ENCODE data around the gene MIB1.
"Not testable (repeated sequence)": the region's sequence is repeated elsewhere in the genome, so short reads cannot be mapped to it uniquely, and the experiment has no call there.

MIB1 gene

DNA sequence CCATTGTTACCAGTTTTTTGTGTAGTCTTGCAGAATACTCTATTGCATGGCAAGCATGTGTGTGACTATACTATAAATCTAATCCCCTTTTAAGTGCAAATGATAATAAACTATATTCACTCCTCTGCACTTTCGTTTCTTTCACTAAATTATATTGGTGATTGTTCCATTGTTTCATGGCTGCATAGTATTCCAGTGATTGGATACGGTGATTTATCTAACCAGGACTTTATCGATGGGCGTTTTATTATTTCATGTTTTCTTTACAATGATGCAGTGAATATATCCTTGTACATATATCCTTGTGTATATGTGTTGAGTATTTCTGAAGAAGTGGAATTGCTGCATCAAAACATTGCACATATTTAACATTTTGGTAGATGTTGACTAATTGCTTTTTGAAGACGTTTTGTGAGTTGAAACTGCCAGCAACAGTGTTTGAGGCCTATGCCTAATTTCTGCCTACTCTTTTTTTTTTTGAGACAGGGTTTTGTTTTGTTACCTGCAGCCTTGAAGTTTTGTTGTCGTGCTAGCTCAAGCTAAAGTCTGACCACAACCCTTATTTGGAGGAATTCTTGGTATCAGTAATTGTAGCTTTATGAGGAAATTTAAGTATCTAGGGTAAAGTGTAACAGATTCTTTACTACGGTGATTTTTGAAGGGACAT, 2.7 kb downstream of the MIB1 start:
- DNase-seq, result no peak

DNA sequence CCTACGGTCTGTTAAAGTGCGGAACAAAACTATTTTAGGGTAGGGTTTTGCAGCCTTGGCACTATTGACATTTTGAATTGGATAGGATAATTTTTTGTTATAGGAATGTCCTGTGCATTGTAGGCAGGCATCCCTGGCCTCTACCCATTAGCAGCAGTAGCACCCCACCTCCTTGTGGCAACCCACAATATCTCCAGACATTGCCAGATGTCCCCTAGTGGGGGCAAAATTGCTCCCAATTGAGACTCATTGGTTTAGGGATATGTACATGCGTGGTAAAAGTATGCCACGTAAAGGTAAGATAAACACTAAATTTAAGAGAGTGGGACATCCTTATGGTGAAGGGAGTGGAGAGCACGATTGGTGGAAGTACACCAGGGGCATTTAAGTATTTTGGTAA, 4.6 kb downstream of the MIB1 start:
- DNase-seq, result no peak

DNA sequence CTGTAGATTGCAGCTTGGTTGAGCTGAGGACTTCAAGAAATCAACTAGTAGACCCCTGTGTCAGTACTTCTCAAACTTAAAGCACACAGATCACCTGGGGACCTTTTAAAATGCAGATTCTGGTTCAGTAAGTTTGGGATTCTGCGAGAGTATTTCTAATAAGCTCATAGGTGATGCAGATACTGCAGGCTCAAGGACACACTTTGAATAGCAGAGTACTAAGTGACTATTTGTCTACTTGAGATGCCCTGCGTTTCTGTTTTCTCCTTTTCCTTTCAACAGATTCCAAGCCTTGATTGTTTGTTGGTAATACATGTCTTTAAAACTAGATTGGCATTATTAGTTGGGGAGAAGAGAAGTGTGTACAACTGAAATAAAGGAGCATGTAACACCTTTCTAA, 6.7 kb downstream of the MIB1 start:
- no peak for DNase-seq

DNA sequence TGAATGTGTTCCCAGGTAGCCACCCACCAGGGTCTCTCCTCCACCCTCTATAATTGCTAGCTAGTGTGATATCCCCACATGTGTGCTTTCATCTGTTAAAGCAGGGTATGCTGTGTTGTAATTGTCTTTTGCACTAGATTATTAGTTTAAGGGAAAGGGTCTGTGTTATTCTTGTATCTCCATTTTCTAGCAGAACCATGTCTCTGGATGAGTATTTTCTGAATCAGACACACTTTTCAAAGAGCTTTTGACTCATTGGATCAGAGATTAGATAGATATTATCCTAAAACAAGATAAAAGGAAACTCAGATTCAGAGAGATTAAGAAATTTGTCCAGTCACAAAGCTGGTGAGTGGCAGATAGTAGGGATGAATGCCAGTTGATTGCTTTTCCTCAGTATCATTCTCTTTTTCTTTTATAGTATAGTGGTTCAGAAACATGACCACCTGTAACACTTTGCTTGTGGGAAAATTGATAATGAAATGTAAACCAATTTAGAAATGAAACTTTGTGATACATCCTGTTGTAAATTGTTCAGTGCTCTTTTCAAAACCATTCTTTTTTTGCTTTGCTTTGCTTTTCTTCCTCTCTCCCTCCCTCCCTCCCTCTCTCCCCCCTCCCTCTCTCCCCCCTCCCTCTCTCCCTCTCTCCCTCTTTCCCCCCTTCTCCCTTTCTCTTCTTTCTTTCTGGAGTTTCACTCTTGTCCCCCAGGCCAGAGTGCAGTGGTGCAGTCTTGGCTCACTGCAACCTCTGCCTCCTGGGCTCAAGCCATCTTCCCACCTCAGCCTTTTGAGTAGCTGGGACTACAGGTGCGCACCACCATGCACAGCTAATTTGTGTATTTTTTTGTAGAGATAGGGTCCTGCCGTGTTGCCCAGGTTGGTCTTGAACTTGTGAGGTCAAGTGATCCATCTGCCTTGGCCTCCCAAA, 7.4 kb downstream of the MIB1 start:
- no peak for DNase-seq

DNA sequence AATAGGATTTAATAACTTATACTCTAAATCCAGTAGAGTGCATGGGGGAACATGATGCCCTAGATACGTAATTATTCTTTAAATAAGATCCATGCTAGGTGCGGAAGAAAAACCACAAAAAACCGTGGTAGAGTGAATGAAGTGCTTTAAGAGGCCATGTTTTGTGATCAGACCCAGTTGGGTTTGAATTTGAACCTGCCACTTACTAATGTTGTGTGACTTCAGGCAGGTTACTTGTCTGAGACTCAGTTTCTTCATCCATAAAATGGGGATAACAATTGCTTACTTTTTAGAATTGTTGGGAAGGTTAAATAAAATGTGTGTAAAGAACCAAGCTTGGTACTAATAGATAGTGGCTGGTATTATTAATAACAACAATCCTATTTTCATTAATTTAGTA, 17.2 kb downstream of the MIB1 start:
- DNase-seq, result no peak

DNA sequence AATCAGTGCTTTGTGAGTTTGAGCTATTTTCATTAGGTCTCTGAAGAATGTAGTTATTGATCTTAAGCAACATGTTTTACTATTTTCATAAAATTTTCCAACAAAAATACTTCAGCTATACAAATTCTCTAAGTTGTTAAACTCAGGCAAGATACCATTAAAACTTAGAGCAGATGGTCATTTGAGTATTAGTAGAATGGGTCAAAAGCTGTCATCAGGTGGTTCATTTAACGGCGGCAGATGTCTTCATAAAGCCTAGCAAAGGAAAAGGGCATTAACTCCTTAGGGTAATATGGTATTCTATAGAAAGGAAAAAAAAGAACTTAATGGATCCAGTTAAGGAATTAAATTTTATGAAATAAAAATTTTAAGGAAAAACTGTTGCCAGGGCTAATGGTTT, 19.2 kb downstream of the MIB1 start:
- DNase-seq, result no peak

DNA sequence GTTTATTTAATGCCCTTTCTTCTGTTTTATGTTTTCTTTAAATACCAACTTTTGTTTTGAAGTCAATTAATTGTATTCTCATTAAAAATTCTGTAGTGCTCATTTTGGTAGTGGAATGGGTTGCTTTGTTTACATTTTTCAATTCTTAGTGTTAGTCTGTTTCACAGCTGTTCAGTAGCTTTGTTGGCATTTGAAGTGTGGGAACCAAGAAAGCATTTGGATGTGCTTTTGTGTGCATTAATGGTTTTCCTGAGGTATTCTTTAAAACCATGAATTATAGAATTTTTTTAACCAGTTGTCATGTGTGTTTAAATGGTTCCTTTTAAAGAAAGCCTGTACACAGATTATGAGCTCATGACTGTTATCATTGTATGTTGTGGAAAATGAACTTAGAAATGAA, 19.7 kb downstream of the MIB1 start:
- peak; percentile 45 for DNase-seq

DNA sequence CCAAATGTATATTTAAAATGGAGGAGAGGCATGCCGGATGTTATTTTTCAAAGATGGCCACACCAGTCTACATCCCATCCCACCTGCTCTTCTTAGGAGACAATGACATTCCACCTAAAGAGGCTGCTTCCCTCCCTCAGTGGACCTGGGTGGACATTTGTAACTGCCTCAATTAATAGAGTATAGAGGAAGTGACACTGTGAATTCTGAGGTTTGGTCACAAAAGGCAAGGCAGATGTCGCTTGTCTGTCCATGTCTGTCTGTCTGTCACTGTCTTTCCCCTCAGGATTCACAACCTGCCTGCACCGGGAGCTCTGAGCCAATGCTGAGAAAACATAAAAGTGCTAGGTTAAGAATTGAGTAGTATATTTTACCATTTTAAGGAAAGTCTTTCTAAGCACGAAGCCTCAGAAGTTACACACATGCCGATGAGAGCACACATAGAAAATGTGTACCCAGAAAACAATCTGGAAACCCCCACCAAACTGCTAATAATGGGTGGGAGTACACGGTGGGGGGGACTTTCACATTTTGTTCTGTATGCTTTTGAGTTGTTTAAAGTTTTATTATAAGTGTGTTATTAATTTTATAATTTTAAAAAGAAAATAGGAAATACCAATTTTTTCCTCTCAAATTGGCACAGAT, 21.0 kb downstream of the MIB1 start:
- DNase-seq, result no peak

DNA sequence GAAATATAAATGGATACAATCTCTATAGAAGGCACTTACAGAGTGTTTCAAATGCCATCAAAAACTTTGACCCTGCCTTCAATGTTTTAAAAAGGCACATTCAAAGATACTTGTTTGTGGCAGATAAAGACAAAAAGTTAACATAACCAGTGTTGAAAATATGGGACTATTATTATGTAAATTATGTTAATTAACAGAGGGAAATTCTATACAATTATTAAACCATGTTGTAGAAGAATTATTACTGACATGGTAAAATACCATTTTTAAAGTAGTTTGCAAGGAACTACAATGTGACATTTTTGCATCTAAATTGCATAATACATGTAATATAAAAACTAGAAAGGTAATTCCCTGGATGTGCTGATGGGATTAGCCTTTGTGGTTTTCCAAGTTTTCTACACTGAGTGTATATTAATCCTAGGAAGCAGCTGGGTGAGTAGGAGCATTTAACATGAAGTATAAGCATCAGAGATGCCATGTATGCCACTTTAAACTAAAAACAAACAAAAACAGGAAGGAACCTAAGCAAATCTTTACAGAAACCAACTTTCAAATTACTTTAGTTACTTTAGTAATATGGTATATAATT, 21.7 kb downstream of the MIB1 start:
- no peak for DNase-seq

DNA sequence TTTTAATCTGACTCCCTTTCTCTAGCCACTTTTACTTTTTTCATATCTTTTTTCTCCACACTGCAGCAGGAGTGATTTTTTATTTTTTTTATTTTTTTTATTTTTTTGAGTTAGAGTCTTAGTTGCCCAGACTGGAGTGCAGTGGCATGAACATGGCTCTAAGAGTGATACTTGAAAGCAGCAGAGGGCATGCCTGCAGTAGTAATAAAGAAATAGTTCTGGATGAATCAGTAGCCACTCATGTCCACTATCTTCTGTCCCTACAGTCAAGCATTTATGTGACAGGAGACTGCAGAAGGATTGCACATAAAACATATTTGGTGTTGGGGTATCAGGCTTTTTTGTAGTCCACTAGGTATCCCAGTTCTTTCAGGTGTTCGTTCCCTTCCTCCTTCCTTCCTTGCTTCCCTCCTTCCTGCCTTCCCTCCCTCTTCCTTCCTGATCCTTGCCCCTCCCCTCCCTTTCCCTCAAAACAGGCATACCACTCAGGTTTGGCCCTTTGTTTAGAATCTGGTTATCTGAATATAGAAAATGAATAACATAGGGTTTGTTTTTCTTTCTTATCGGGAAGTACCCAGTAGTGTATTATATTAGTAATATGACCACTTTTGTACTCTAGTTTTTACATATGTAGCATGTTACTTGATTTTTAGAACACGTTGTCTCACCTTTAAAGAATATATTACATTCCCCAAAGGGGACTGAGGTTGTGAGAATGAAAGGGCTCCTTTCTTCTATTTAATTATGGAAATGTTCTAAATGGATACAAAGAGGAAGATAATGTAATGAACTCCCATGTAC, 23.5 kb downstream of the MIB1 start:
- DNase-seq, result no peak

DNA sequence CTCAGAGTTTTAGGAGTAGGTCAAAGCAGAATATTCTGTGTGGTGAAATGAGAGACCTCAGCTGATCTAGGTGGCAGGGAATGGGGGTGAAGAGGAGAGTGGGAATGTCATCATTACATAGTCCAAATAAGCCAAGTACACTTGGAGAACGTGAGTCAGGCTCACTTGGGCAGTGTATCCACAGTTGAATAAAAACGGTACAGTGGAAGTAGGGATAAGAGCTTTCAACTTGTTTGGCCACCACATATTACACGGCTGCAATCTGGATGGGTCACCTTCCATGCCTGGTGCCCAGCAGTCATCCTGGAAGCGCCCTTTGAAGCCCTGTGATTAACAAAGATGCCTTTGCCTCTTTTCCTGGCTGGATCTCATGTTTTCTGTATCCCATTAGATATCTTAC, 28.6 kb downstream of the MIB1 start:
- no peak for DNase-seq

DNA sequence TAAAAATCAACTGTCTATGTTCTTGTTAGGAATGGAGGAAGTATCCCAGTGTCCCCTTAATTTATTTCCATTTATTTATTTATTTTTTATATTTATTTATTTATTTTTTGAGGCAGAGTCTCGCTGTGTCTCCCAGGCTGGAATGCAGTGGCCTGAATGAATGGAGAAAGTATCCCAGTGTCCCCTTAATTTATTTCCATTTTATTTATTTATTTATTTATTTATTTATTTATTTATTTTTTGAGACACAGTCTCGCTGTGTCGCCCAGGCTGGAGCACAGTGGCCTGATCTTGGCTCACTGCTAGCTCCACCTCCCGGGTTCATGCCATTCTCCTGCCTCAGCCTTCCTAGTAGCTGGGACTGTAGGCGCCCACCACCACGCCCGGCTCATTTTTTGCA, 34.1 kb downstream of the MIB1 start:
- DNase-seq, result no peak

DNA sequence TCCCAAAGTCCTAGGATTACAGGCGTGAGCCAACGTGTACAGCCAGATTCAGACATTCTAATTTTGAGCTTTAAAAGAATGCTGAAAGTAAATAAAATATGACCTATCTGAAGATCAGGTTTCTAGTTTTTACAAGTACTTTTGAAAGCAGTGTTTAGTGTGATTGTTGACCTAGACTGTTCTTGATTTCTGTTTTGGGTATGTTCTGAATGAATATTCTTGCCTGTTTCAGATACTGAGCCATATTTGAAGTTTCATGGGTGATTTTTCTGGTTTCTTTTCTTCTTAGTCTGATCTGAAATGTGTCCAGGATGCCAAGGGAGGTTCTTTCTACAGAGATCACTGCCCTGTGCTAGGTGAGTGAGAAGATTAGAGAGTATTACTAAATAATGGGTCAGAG, 37.2 kb downstream of the MIB1 start:
- DNase-seq, result no peak

DNA sequence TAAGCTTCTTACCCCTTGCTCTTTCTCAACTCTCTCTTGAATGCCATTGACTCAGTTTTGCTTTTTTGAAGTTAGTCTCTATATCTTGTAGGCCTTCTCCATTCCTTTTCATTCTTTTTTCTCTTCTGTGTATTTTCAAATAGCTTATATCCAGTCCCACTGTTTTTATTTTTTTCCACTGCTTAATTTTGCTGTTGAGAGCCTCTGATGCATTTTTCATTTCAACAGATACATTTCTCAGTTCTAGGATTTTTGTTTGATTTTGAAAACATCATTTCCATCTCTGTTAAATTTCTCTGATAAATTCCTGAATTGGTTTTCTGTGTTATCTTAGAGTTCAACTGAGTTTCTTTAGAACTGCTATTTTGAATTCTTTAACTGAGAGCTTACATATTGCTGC, 45.9 kb downstream of the MIB1 start:
- DNase-seq, result no peak

DNA sequence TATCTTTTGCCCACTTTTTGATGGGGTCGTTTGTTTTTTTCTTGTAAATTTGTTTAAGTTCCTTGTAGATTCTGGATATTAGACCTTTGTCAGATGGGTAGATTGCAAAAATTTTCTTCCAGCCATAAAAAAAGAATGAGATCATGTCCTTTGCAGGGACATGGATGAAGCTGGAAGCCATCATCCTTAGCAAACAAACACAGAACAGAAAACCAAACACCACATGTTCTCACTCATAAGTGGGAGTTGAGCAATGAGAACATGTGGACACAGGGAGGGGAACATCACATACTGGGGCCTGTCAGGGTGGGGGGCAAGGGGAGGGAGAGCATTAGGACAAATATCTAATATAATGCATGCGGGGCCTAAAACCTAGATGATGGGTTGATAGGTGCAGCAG, 55.5 kb downstream of the MIB1 start:
- not testable (repeated sequence) for DNase-seq

DNA sequence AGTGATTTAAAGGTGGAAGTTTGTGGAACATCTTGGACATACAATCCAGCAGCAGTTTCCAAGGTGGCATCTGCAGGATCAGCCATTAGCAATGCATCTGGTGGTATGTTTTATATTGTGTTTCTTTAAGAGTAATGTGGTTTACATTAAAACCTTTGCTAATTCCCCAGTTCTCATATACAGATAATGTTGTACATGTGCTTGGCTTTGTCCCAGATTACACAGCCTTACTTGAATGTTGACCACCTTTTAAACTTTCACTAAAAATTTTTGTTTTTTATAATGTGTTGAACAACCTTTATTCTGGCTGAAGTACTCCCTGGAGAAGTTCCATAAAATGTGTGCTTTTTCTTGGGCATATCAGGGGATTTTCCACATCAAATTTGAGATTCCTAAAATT, 57.5 kb downstream of the MIB1 start:
- DNase-seq, result no peak

DNA sequence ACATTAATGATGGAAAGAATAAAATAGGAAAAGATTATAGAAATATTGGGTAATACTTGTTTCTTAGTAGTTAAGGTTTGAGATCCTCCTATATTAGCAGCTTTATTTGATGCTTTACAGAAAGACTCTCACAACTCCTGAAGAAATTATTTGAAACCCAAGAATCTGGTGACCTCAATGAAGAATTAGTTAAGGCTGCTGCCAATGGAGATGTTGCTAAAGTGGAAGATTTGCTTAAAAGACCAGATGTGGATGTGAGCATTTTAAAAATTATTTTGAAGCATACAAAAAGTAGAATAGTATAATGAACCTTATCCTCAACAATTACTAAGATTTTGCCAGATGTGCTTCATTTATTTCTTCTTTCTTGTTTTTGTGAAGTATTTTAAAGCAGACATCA, 59.1 kb downstream of the MIB1 start:
- no peak for DNase-seq

DNA sequence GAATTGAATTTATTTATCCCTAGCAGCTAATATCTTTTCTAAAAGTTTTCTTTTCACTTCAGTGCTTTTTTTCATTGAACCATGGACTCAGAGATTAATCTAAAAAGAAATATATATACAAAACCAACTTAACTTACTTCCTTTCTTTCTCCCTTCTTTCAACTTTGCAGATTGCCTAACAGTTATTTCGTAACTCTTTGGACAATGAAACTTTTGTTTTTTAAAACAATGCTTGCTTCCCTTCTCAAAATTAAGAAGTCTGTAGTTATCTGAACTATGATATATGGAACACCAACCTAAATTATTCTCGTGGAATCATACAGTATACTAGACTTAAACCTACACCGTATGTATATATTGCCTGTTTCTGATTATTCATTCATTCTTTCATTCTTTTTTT, 62.9 kb downstream of the MIB1 start:
- no peak for DNase-seq

DNA sequence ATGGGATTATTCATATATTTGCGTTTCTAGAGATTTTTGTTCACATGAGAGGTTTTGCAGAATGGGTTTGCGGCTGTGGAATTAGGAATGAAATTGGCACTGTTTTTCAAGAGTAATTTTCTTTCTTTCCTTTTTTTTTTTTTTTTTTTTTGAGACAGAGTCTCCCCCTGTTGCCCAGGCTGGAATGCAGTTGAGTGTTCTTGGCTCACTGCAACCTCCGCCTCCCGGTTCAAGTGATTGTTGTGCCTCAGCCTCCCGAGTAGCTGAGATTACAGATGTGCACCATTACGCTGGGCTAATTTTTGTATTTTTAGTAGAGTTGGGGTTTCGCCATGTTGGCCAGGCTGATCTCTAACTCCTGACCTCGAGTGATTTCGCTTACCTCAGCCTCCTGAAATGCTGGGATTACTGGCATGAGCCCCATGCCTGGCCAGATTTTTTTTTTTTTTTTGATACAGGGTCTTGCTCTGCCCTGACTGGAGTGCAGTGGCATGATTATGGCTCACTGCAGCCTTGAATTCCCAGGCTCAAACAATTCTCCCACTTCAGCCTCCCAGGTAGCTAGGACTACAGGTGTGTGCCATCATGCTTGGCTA, 65.3 kb downstream of the MIB1 start:
- DNase-seq, result no peak

DNA sequence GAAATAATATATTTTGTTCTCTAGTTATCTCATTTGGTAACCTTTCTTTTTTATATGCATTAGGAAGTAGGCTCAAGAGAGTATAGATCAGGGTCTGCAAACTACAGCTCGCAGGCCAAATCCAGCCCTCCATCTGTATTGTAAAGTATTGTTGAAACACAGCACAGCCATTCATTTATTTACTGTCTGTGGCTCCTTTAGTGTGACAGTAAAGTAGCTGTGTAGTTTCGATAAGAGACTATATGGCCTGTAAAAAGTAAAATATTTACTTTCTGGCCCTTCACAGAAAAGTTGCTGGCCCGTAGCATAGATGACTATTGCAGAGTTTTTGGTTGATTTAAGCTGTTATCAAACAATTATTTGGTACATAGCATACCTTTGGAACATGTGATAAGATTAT, 67.6 kb downstream of the MIB1 start:
- DNase-seq, result no peak

DNA sequence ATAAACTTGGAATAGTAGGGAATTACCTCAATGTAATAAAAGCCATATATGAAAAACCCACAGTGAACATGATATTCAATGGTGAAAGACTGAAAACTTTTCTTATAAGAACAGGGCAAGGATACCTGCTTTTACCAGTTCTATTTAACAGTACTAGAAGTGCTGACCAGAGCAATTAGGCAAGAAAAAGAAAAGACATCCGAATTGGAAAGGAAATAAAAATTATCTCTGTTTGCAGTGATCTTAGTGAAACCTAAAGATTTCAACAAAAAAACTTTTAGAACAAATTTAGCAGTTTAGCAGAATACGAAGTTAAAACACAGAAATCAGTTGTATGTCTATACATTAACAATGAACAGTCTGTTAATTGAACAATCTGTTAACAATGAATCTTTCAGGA, 69.1 kb downstream of the MIB1 start:
- no peak for DNase-seq

DNA sequence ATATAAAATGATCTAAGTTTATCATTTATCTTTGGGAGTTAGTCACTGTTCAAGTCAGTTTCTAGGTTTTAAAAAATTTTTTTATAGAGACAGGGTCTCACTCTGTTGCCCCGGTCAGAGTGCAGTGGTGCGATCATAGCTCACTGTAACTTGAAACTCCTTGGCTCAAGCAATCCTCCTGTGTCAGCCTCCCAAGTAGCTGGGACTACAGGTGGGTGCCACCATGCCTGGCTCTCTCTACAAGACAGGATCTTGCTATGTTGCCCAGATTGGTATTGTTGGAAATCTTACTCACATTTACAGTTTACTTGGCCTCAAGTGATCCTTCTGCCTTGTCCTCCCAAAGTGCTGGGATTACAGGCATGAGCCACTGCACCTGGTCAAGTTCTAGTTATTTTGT, 74.5 kb downstream of the MIB1 start:
- no peak for DNase-seq
